ENCODE results near the gene LPAR2. TPM values are rescaled to one million over a fixed set of nuclear protein-coding genes. Genes with fewer than 3 reads are reported as not detected.

LPAR2 gene
- total RNA-seq, 1 donor from 2014 or later: 8.2 TPM

DNA sequence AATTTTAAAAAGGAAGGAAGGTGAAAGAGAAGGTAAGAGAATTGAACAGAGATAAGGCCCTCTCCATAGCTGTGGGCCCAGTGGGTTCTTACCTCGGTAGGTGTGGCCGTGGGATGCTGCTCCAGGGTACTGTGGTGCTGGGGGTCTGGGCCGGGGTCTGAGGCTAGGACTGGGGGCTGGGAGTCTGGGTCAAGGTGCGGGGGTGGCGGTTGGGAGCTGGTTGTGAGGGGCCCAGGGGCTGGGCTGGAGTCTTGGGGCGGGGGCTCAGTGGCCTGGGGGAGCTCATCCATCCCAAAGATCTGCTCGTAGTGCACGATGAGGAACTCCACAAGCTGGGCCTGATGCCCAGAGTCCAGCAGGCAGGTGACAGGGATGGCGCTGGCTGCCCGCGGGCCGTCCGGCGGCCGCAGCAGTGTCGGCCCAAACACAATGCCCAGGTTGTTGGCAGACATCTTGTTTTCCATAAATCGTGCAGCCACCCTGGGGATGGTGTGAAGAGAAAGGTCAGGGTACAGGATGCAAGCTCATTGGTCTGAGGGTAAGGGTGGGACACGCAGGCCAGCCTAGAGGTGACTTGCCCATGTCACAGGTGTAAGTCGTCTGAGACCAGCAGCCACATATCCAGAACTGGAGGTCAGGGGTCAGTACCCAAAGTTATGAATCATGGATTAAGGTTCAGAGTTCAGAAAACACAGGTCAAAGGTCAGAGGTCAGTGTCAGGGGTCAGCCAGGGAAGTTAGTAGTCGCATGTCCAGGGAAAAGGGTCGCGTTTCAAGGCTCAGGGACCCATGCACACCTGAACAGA, 5.9 kb upstream of the LPAR2 start:
- Mint-ChIP-seq H3K4me1 (ENCODE audit: low read depth) (peaks cover under 1% of the 10 kb centered on the region), H3K36me3 (ENCODE audit: low read depth) (peaks cover 22% of the 10 kb centered on the region), H3K4me3 (ENCODE audit: unreplicated experiment) (no peak overlapping the region), H3K27ac (ENCODE audit: unreplicated experiment) (no peak overlapping the region), H3K27me3 (ENCODE audit: low read depth) (no peaks in the 10 kb centered on the region), H3K9me3 (ENCODE audit: low read depth) (no peaks in the 10 kb centered on the region)
- TF ChIP-seq, protein P1, sequence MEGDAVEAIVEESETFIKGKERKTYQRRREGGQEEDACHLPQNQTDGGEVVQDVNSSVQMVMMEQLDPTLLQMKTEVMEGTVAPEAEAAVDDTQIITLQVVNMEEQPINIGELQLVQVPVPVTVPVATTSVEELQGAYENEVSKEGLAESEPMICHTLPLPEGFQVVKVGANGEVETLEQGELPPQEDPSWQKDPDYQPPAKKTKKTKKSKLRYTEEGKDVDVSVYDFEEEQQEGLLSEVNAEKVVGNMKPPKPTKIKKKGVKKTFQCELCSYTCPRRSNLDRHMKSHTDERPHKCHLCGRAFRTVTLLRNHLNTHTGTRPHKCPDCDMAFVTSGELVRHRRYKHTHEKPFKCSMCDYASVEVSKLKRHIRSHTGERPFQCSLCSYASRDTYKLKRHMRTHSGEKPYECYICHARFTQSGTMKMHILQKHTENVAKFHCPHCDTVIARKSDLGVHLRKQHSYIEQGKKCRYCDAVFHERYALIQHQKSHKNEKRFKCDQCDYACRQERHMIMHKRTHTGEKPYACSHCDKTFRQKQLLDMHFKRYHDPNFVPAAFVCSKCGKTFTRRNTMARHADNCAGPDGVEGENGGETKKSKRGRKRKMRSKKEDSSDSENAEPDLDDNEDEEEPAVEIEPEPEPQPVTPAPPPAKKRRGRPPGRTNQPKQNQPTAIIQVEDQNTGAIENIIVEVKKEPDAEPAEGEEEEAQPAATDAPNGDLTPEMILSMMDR (IDR thresholded peaks at IDR 0.05): no peak
- DNase-seq (ENCODE audit: low spot score): no peak

DNA sequence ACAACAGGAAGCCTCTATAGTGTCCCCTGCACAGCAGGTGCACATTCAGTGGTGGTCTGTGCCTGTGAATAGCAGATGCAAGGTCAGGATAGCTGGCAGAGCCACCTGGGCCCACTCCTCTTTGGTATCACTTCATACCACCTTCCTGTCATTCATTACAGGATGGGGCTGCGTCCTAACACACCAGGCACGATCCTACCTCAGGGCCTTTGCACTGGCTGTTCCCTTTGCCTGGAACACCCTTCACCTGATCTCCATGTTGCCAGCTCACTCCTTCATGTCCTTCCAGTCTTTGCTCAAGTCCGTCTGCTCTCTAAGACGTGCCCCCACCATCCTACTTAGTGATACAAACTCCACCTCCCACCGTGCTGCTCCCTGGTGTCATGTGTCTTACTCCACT, 4.6 kb upstream of the LPAR2 start:
- Mint-ChIP-seq H3K27me3 (ENCODE audit: low read depth) (no peaks in the 10 kb centered on the region), H3K9me3 (ENCODE audit: low read depth) (no peaks in the 10 kb centered on the region), H3K36me3 (ENCODE audit: low read depth) (peaks cover 22% of the 10 kb centered on the region), H3K4me1 (ENCODE audit: low read depth) (peaks cover 7% of the 10 kb centered on the region), H3K27ac (ENCODE audit: unreplicated experiment) (no peak overlapping the region), H3K4me3 (ENCODE audit: unreplicated experiment) (no peak overlapping the region)
- TF ChIP-seq, protein P1 (IDR thresholded peaks at IDR 0.05): no peak
- no peak for DNase-seq (ENCODE audit: low spot score)

DNA sequence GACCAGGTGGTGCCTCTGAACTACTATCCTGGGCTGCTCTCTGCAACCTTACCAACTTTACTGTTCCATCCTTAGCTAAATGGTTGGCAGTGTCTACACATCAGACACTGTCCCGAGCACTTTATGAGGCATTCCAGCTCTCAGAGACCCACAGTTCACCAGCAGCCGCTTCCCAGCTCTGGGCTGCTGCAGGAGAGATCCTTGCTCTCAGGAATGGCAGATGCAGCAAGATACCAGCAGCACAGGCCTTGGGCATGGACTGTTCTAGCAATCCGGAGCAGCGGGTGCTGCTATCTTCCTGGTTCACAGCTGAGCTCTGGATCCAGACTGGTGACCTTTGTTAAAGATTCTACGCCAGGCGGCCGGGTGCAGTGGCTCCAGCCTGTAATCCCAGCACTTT, 3.3 kb upstream of the LPAR2 start:
- Mint-ChIP-seq H3K27ac (ENCODE audit: unreplicated experiment) (no peak overlapping the region), H3K36me3 (ENCODE audit: low read depth) (peaks cover 22% of the 10 kb centered on the region), H3K9me3 (ENCODE audit: low read depth) (no peaks in the 10 kb centered on the region), H3K4me1 (ENCODE audit: low read depth) (peaks cover 13% of the 10 kb centered on the region), H3K4me3 (ENCODE audit: unreplicated experiment) (no peak overlapping the region), H3K27me3 (ENCODE audit: low read depth) (no peaks in the 10 kb centered on the region)
- no peak for DNase-seq (ENCODE audit: low spot score)
- TF ChIP-seq, protein P1 (IDR thresholded peaks at IDR 0.05): no peak

DNA sequence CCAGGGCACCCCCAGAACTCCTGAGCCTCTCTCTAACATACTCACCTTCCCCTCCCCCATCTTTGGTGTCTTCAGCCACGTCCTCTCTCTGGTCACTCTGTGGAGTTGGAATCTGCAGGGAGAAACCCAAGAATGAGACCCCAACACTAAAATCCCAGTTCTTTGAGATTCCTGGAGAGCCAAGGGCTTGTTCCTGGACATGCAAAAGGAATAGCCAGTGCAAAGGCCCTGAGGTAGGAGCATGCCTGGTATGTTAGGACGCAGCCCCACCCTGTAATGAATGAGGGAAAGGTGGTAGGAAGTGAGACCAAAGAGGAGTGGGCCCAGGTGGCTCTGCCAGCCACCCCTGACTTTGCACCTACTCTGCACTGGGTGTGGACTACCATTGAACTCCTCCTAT, 2.4 kb upstream of the LPAR2 start:
- Mint-ChIP-seq H3K4me3 (ENCODE audit: unreplicated experiment) (no peak overlapping the region), H3K27me3 (ENCODE audit: low read depth) (no peaks in the 10 kb centered on the region), H3K27ac (ENCODE audit: unreplicated experiment) (no peak overlapping the region), H3K4me1 (ENCODE audit: low read depth) (peaks cover 13% of the 10 kb centered on the region), H3K36me3 (ENCODE audit: low read depth) (peaks cover 18% of the 10 kb centered on the region), H3K9me3 (ENCODE audit: low read depth) (no peaks in the 10 kb centered on the region)
- TF ChIP-seq, protein P1 (IDR thresholded peaks at IDR 0.05): no peak
- DNase-seq (ENCODE audit: low spot score): no peak

DNA sequence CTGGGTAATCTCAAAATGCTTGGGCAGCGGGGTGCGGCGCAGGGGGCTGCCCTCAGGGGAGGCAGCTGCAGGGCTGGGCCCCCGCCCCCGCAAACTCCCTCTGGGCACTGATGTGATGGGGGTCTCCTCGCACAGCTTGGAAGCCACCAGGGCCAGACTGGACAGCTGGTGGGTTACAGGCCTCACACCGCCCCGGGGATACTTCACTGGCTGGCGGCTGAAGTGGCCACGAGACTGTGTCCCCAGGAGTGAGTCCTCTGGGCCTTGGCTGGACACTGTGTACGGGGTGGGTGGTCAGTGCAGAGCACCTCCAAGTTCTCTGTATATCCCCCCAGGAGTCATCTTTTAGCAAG, 2.0 kb upstream of the LPAR2 start:
- Mint-ChIP-seq H3K4me3 (ENCODE audit: unreplicated experiment) (no peak overlapping the region), H3K4me1 (ENCODE audit: low read depth) (peaks cover 13% of the 10 kb centered on the region), H3K27ac (ENCODE audit: unreplicated experiment) (no peak overlapping the region), H3K27me3 (ENCODE audit: low read depth) (no peaks in the 10 kb centered on the region), H3K9me3 (ENCODE audit: low read depth) (no peaks in the 10 kb centered on the region), H3K36me3 (ENCODE audit: low read depth) (peaks cover 17% of the 10 kb centered on the region)
- no peak for DNase-seq (ENCODE audit: low spot score)
- TF ChIP-seq, protein P1 (IDR thresholded peaks at IDR 0.05): no peak

Measured in chondrocyte (in vitro differentiated cells).